ENCODE data around the gene DNHD1. TPM values are rescaled to one million over a fixed set of nuclear protein-coding genes. Genes with fewer than 3 reads are reported as not detected.

Gene DNHD1
- polyA plus RNA-seq, 3 donors, result 0.24 to 21.0 (median 0.59) TPM

GRCh38 chr11:6604790-6605189, 107.7 kb downstream of the DNHD1 start:
- peaks cover 0 to 1% (median 0%) of the 10 kb centered on the region in 7 donors for H3K9me3 Mint-ChIP-seq
- H3K4me1 ChIP-seq (ENCODE audit: control insufficient read depth in 1 of 2, insufficient read depth in 2 of 2, low read length in 2 of 2), result peaks cover 53 to 59% of the 10 kb centered on the region in 2 donors
- H3K27me3 Mint-ChIP-seq (ENCODE audit: low read depth in 3 of 3), result no peaks in the 10 kb centered on the region
- H3K4me1 Mint-ChIP-seq, result peaks cover 3% of the 10 kb centered on the region
- peak in 2 of 3 donors; percentile 43 to 52 for DNase-seq
- TF ChIP-seq CTCF (IDR thresholded peaks at IDR 0.05), result no peak
- peaks cover 59% of the 10 kb centered on the region for H4K20me1 ChIP-seq (ENCODE audit: insufficient read depth, low read length)
- peak overlapping the region in 1 of 2 donors; percentile 90 for H3K27ac ChIP-seq (ENCODE audit: low read depth in 1 of 2, low read length in 2 of 2)
- peaks cover 43 to 45% of the 10 kb centered on the region in 2 donors for H3K36me3 ChIP-seq (replicated peaks in 1 of 2; ENCODE audit: control insufficient read depth in 1 of 2, insufficient read depth in 2 of 2, low read length in 2 of 2)
- H3K4me2 ChIP-seq (replicated peaks; ENCODE audit: extremely low read depth, low read length, poor library complexity, severe bottlenecking), result peak overlapping the region; percentile 89
- H3K36me3 Mint-ChIP-seq, result peaks cover 39 to 60% of the 10 kb centered on the region in 2 donors
- 24% methylated on average over 3 of the region's 3 CpGs for WGBS (ENCODE audit: insufficient coverage)
- no peaks in the 10 kb centered on the region for H3K27me3 ChIP-seq (ENCODE audit: control insufficient read depth in 2 of 2, insufficient read depth in 2 of 2, low read length in 2 of 2)
- no peaks in the 10 kb centered on the region for H3K9me3 ChIP-seq (replicated peaks in 1 of 2; ENCODE audit: control insufficient read depth in 1 of 2, insufficient read depth in 1 of 2, low read length in 2 of 2)
- peaks cover 98% of the 10 kb centered on the region for H3K79me2 ChIP-seq (ENCODE audit: insufficient read depth, low read length)
- intact Hi-C loops (cut with micrococcal nuclease), result loop anchor here (5.0 to 10.0 kb wide), 5 partner anchors 33 to 120 kb away; partner anchors contain the start of genes MRPL17 (in 2 of the 2), ARFIP2 (in 1 of the 2) and TIMM10B (in 1 of the 2)
- H2AFZ ChIP-seq (ENCODE audit: insufficient read depth, low read depth, low read length, poor library complexity, severe bottlenecking), result peak overlapping the region; percentile 89
- no peak overlapping the region for H3K4me3 Mint-ChIP-seq
- H3K9ac ChIP-seq (ENCODE audit: insufficient read depth, low read length, poor library complexity, severe bottlenecking), result peak overlapping the region; percentile 80
- peak overlapping the region; percentile 70 to 96 (median 93) for H3K4me3 ChIP-seq (replicated peaks in 1 of 3; ENCODE audit: low read depth in 2 of 3, low read length in 3 of 3)
- H3K27ac Mint-ChIP-seq, result no peak overlapping the region

GRCh38 chr11:6606471-6607189, 109.5 kb downstream of the DNHD1 start:
- peaks cover 0 to 1% (median 0%) of the 10 kb centered on the region in 7 donors for H3K9me3 Mint-ChIP-seq
- Histone ChIP-seq H3K9ac (ENCODE audit: insufficient read depth, low read length, poor library complexity, severe bottlenecking) (peak overlapping the region; percentile 11), H3K4me1 (ENCODE audit: control insufficient read depth in 1 of 2, insufficient read depth in 2 of 2, low read length in 2 of 2) (peaks cover 65 to 70% of the 10 kb centered on the region in 2 donors), H3K4me3 (replicated peaks in 1 of 3; ENCODE audit: low read depth in 2 of 3, low read length in 3 of 3) (peak overlapping the region in 1 of 3 experiments; percentile 40), H3K27ac (ENCODE audit: low read depth in 1 of 2, low read length in 2 of 2) (peak overlapping the region; percentile 23 to 99), H3K9me3 (replicated peaks in 1 of 2; ENCODE audit: control insufficient read depth in 1 of 2, insufficient read depth in 1 of 2, low read length in 2 of 2) (no peaks in the 10 kb centered on the region), H3K79me2 (ENCODE audit: insufficient read depth, low read length) (peaks cover 99% of the 10 kb centered on the region), H3K4me2 (replicated peaks; ENCODE audit: extremely low read depth, low read length, poor library complexity, severe bottlenecking) (peak overlapping the region; percentile 54), H3K27me3 (ENCODE audit: control insufficient read depth in 2 of 2, insufficient read depth in 2 of 2, low read length in 2 of 2) (no peaks in the 10 kb centered on the region), H2AFZ (ENCODE audit: insufficient read depth, low read depth, low read length, poor library complexity, severe bottlenecking) (no peak overlapping the region), H3K36me3 (replicated peaks in 1 of 2; ENCODE audit: control insufficient read depth in 1 of 2, insufficient read depth in 2 of 2, low read length in 2 of 2) (peaks cover 39 to 41% of the 10 kb centered on the region in 2 donors), H4K20me1 (ENCODE audit: insufficient read depth, low read length) (peaks cover 45% of the 10 kb centered on the region)
- peaks cover 15% of the 10 kb centered on the region for H3K4me1 Mint-ChIP-seq
- peaks cover 43 to 57% of the 10 kb centered on the region in 2 donors for H3K36me3 Mint-ChIP-seq
- intact Hi-C loops (cut with micrococcal nuclease), result loop anchor here in 1 of 2 donors (10.0 kb wide), 1 partner anchor 122 kb away; the partner anchor contains the start of genes ARFIP2 and TIMM10B
- H3K27me3 Mint-ChIP-seq (ENCODE audit: low read depth in 3 of 3), result no peaks in the 10 kb centered on the region
- peak overlapping the region in 6 of 7 donors; percentile 79 to 92 (median 90) for H3K27ac Mint-ChIP-seq
- 15% methylated on average over 8 of the region's 11 CpGs for WGBS (ENCODE audit: insufficient coverage)
- DNase-seq, result peak; percentile 54 to 76 (median 58)
- H3K4me3 Mint-ChIP-seq, result peak overlapping the region; percentile 6 to 56
- no peak for TF ChIP-seq CTCF (IDR thresholded peaks at IDR 0.05)
